ENCODE measurements around the gene PCDHB8. TPM values are rescaled to one million over a fixed set of nuclear protein-coding genes. Genes with fewer than 3 reads are reported as not detected.
A peak's percentile ranks its signal among the peaks of the same experiment; 100 is the strongest.
"Not testable (repeated sequence)": the region's sequence is repeated elsewhere in the genome, so short reads cannot be mapped to it uniquely, and the experiment has no call there.

The PCDHB8 gene
- total RNA-seq, 2 donors from 2014 or later = not detected

GRCh38 chr5:141172381-141173204, 5.0 kb upstream of the PCDHB8 start, which contains the start of gene PCDHB7:
PCDHB7 (plus strand) TSS chr5:141172644; CDS start chr5:141172836, 192 bp downstream.
- ATAC-seq (no peak), DNase-seq (ENCODE audit: low spot score) (no peak)
- H3K4me1 Mint-ChIP-seq (ENCODE audit: low read depth in 2 of 2) = no peaks in the 10 kb centered on the region
- peaks cover 8% of the 10 kb centered on the region for H3K9me3 Mint-ChIP-seq
- H3K27ac Mint-ChIP-seq = no peak within 1 kb of the TSS
- peaks cover 11 to 35% of the 10 kb centered on the region in 2 donors for H3K27me3 Mint-ChIP-seq
- H3K4me3 Mint-ChIP-seq = no peak within 1 kb of the TSS
- peaks cover 11% of the 10 kb centered on the region for H3K36me3 Mint-ChIP-seq

- not testable (repeated sequence) for H3K4me3 Mint-ChIP-seq; H3K9me3 Mint-ChIP-seq; H3K36me3 Mint-ChIP-seq; DNase-seq (ENCODE audit: low spot score); H3K4me1 Mint-ChIP-seq (ENCODE audit: low read depth in 2 of 2); H3K27ac Mint-ChIP-seq; ATAC-seq
- H3K27me3 Mint-ChIP-seq = peaks cover 6 to 22% of the 10 kb centered on the region in 2 donors
These were observed 3.1 kb upstream of the PCDHB8 start for GRCh38 chr5:141174291-141175104.

- Mint-ChIP-seq H3K27ac (no peak overlapping the region), H3K36me3 (peaks cover 6% of the 10 kb centered on the region), H3K4me3 (no peak overlapping the region), H3K4me1 (ENCODE audit: low read depth in 2 of 2) (no peaks in the 10 kb centered on the region), H3K9me3 (no peaks in the 10 kb centered on the region), H3K27me3 (peaks cover 6 to 9% of the 10 kb centered on the region in 2 donors)
- ATAC-seq (no peak), DNase-seq (ENCODE audit: low spot score) (no peak)
These were observed 1.7 kb upstream of the PCDHB8 start for GRCh38 chr5:141175933-141176332.

GRCh38 chr5:141179371-141179770, 1.8 kb downstream of the PCDHB8 start:
- H3K4me3 Mint-ChIP-seq; H3K36me3 Mint-ChIP-seq; H3K27ac Mint-ChIP-seq; ATAC-seq; DNase-seq (ENCODE audit: low spot score); H3K4me1 Mint-ChIP-seq (ENCODE audit: low read depth in 2 of 2); H3K9me3 Mint-ChIP-seq: not testable (repeated sequence)
- H3K27me3 Mint-ChIP-seq = peaks cover 9 to 11% of the 10 kb centered on the region in 2 donors

GRCh38 chr5:141179876-141180275, 2.3 kb downstream of the PCDHB8 start:
- H3K9me3 Mint-ChIP-seq, H3K36me3 Mint-ChIP-seq, H3K4me3 Mint-ChIP-seq: not testable (repeated sequence)

GRCh38 chr5:141180313-141180712, 2.7 kb downstream of the PCDHB8 start:
- H3K27me3 Mint-ChIP-seq = peaks cover 16% of the 10 kb centered on the region in 2 donors
- H3K36me3 Mint-ChIP-seq = peaks cover 12% of the 10 kb centered on the region
- peaks cover 0 to 3% of the 10 kb centered on the region in 2 donors for H3K4me1 Mint-ChIP-seq (ENCODE audit: low read depth in 2 of 2)
- H3K9me3 Mint-ChIP-seq = peaks cover 3% of the 10 kb centered on the region
- DNase-seq (ENCODE audit: low spot score) (no peak), ATAC-seq (no peak)
- H3K4me3 Mint-ChIP-seq = no peak overlapping the region
- no peak overlapping the region for H3K27ac Mint-ChIP-seq

More at GRCh38 chr5:141179876-141180275, 2.3 kb downstream of the PCDHB8 start:
- not testable (repeated sequence) for ATAC-seq; H3K27ac Mint-ChIP-seq; H3K4me1 Mint-ChIP-seq (ENCODE audit: low read depth in 2 of 2); DNase-seq (ENCODE audit: low spot score)
- peaks cover 13 to 15% of the 10 kb centered on the region in 2 donors for H3K27me3 Mint-ChIP-seq

GRCh38 chr5:141182248-141182647, 4.7 kb downstream of the PCDHB8 start, which contains the start of gene PCDHB16:
PCDHB16 (plus strand) TSS chr5:141182387; CDS start chr5:141182560, 173 bp downstream.
- no peak for DNase-seq (ENCODE audit: low spot score)
- Mint-ChIP-seq H3K4me3 (no peak within 1 kb of the TSS), H3K36me3 (peaks cover 20% of the 10 kb centered on the region), H3K4me1 (ENCODE audit: low read depth in 2 of 2) (peaks cover 3 to 6% of the 10 kb centered on the region in 2 donors), H3K9me3 (peaks cover 3% of the 10 kb centered on the region), H3K27ac (no peak within 1 kb of the TSS), H3K27me3 (peaks cover 16 to 30% of the 10 kb centered on the region in 2 donors)
- no peak for ATAC-seq

GRCh38 chr5:141184117-141184855, 6.7 kb downstream of the PCDHB8 start:
- not testable (repeated sequence) for H3K4me3 Mint-ChIP-seq; ATAC-seq; DNase-seq (ENCODE audit: low spot score); H3K9me3 Mint-ChIP-seq; H3K4me1 Mint-ChIP-seq (ENCODE audit: low read depth in 2 of 2); H3K27ac Mint-ChIP-seq
- peaks cover 22 to 43% of the 10 kb centered on the region in 2 donors for H3K27me3 Mint-ChIP-seq
- peaks cover 31% of the 10 kb centered on the region for H3K36me3 Mint-ChIP-seq

GRCh38 chr5:141186897-141187512, 9.4 kb downstream of the PCDHB8 start, which contains the start of gene PCDHB9:
PCDHB9 (plus strand) TSS chr5:141187161; CDS start chr5:141187319, 158 bp downstream.
- H3K27ac Mint-ChIP-seq = no peak within 1 kb of the TSS
- H3K4me3 Mint-ChIP-seq = peak within 1 kb of the TSS; percentile 44

GRCh38 chr5:141188682-141189081, 11.1 kb downstream of the PCDHB8 start:
- H3K27ac Mint-ChIP-seq; H3K4me1 Mint-ChIP-seq (ENCODE audit: low read depth in 2 of 2); DNase-seq (ENCODE audit: low spot score); ATAC-seq; H3K9me3 Mint-ChIP-seq; H3K4me3 Mint-ChIP-seq: not testable (repeated sequence)
- H3K27me3 Mint-ChIP-seq = peaks cover 20 to 44% of the 10 kb centered on the region in 2 donors
- peaks cover 26% of the 10 kb centered on the region for H3K36me3 Mint-ChIP-seq

More at GRCh38 chr5:141186897-141187512, 9.4 kb downstream of the PCDHB8 start, which contains the start of gene PCDHB9:
- no peak for DNase-seq (ENCODE audit: low spot score)
- peaks cover 24 to 42% of the 10 kb centered on the region in 2 donors for H3K27me3 Mint-ChIP-seq
- H3K36me3 Mint-ChIP-seq = peaks cover 31% of the 10 kb centered on the region
- ATAC-seq = no peak
- H3K9me3 Mint-ChIP-seq = peaks cover 6% of the 10 kb centered on the region
- peaks cover 5 to 6% of the 10 kb centered on the region in 2 donors for H3K4me1 Mint-ChIP-seq (ENCODE audit: low read depth in 2 of 2)

- not testable (repeated sequence) for H3K4me3 Mint-ChIP-seq; H3K4me1 Mint-ChIP-seq (ENCODE audit: low read depth in 2 of 2); DNase-seq (ENCODE audit: low spot score); H3K9me3 Mint-ChIP-seq; ATAC-seq; H3K27ac Mint-ChIP-seq
- H3K27me3 Mint-ChIP-seq = peaks cover 20 to 44% of the 10 kb centered on the region in 2 donors
- peaks cover 26% of the 10 kb centered on the region for H3K36me3 Mint-ChIP-seq
These were observed 11.5 kb downstream of the PCDHB8 start for GRCh38 chr5:141189131-141189530.

- Mint-ChIP-seq H3K9me3 (peaks cover 10% of the 10 kb centered on the region), H3K27ac (no peak within 1 kb of the TSS), H3K4me3 (no peak within 1 kb of the TSS), H3K36me3 (peaks cover 27% of the 10 kb centered on the region), H3K27me3 (peaks cover 13 to 31% of the 10 kb centered on the region in 2 donors), H3K4me1 (ENCODE audit: low read depth in 2 of 2) (peaks cover under 1 to 2% of the 10 kb centered on the region in 2 donors)
- no peak for DNase-seq (ENCODE audit: low spot score)
- ATAC-seq = no peak
These were observed 14.6 kb downstream of the PCDHB8 start, which contains the start of gene PCDHB10 for GRCh38 chr5:141192110-141192725. PCDHB10 (plus strand) TSS chr5:141192353; CDS start chr5:141192553, 200 bp downstream.

Data from natural killer cell treated with Interleukin-12 subunit alpha and Interleukin-12 subunit beta and Interleukin-15 and Interleukin-18, amount 100 ng/mL, for 72 hours (primary cell).